ENCODE results near the gene KRTAP12-3. TPM values are rescaled to one million over a fixed set of nuclear protein-coding genes. Genes with fewer than 3 reads are reported as not detected.

KRTAP12-3 gene
- total RNA-seq, 1 experiment from 2014 or later = not detected

GRCh38 chr21:44681152-44681551, 23.4 kb downstream of the KRTAP12-3 start:
- TF ChIP-seq NFYB (CRISPR knock-in tag; conservative IDR thresholded peaks at IDR 0.05; ENCODE audit: low read depth) (no peak), MAX (CRISPR knock-in tag; IDR thresholded peaks at IDR 0.05) (no peak), ZNF121 (CRISPR knock-in tag; IDR thresholded peaks at IDR 0.05) (no peak), GRHL2 (CRISPR knock-in tag; IDR thresholded peaks at IDR 0.05; ENCODE audit: insufficient replicate concordance, severe bottlenecking) (no peak), USF2 (CRISPR knock-in tag; IDR thresholded peaks at IDR 0.05) (no peak), TEAD4 (CRISPR knock-in tag; IDR thresholded peaks at IDR 0.05) (no peak), PRRX2 (CRISPR knock-in tag; IDR thresholded peaks at IDR 0.05) (no peak), ZNF263 (CRISPR knock-in tag; IDR thresholded peaks at IDR 0.05; ENCODE audit: low read depth) (no peak), SMAD4 (CRISPR knock-in tag; IDR thresholded peaks at IDR 0.05) (no peak), ZNF671 (CRISPR knock-in tag; IDR thresholded peaks at IDR 0.05) (no peak), ZNF396 (CRISPR knock-in tag; IDR thresholded peaks at IDR 0.05; ENCODE audit: borderline replicate concordance) (no peak), ZNF138 (CRISPR knock-in tag; conservative IDR thresholded peaks at IDR 0.05) (no peak), EMX1 (CRISPR knock-in tag; IDR thresholded peaks at IDR 0.05) (no peak), JUN (CRISPR knock-in tag; IDR thresholded peaks at IDR 0.05) (no peak), CREB1 (CRISPR knock-in tag; IDR thresholded peaks at IDR 0.05) (no peak), TP53 (CRISPR knock-in tag; IDR thresholded peaks at IDR 0.05) (no peak)
- ChIA-PET POLR2A (no interaction called here), CTCF (no interaction called here)
- H3K4me3 Mint-ChIP-seq = no peak overlapping the region
- ATAC-seq (no peak), DNase-seq (ENCODE audit: low spot score) (no peak)
- no peaks in the 10 kb centered on the region for H3K36me3 Mint-ChIP-seq
- H3K9me3 Mint-ChIP-seq = no peaks in the 10 kb centered on the region
- H3K27me3 Mint-ChIP-seq (ENCODE audit: low read depth) = peaks cover 5% of the 10 kb centered on the region; the same call in 1 of the 2 replicates
- H3K4me1 Mint-ChIP-seq = peaks cover 3% of the 10 kb centered on the region
- no peak overlapping the region for H3K27ac Mint-ChIP-seq

- ChIA-PET CTCF (no interaction called here), POLR2A (no interaction called here)
- no peak for ATAC-seq
- DNase-seq (ENCODE audit: low spot score) = no peak
- Mint-ChIP-seq H3K9me3 (no peaks in the 10 kb centered on the region), H3K27ac (no peak within 1 kb of the TSS), H3K27me3 (ENCODE audit: low read depth) (peaks cover 6% of the 10 kb centered on the region; the same call in 1 of the 2 replicates), H3K4me1 (peaks cover 9% of the 10 kb centered on the region), H3K36me3 (no peaks in the 10 kb centered on the region), H3K4me3 (no peak within 1 kb of the TSS)
- no peak for TF ChIP-seq ATF1 (CRISPR knock-in tag; IDR thresholded peaks at IDR 0.05)
- no peak for TF ChIP-seq ZNF425 (CRISPR knock-in tag; conservative IDR thresholded peaks at IDR 0.05)
- TF ChIP-seq RELA (CRISPR knock-in tag; IDR thresholded peaks at IDR 0.05; ENCODE audit: borderline replicate concordance) = no peak
- TF ChIP-seq PRDM15 (CRISPR knock-in tag; IDR thresholded peaks at IDR 0.05) = no peak
- no peak for TF ChIP-seq USF1 (CRISPR knock-in tag; IDR thresholded peaks at IDR 0.05)
- TF ChIP-seq CBFB (CRISPR knock-in tag; IDR thresholded peaks at IDR 0.05; ENCODE audit: low read depth) = no peak
- TF ChIP-seq ETV6 (CRISPR knock-in tag; IDR thresholded peaks at IDR 0.05) = no peak
- TF ChIP-seq SMAD4 (CRISPR knock-in tag; IDR thresholded peaks at IDR 0.05) = no peak
- TF ChIP-seq E2F5 (CRISPR knock-in tag; IDR thresholded peaks at IDR 0.05) = no peak
- no peak for TF ChIP-seq ZSCAN18 (CRISPR knock-in tag; IDR thresholded peaks at IDR 0.05)
- no peak for TF ChIP-seq ZNF138 (CRISPR knock-in tag; conservative IDR thresholded peaks at IDR 0.05)
- TF ChIP-seq TCF7 (CRISPR knock-in tag; IDR thresholded peaks at IDR 0.05; ENCODE audit: low read depth) = no peak
- no peak for TF ChIP-seq SP1 (CRISPR knock-in tag; conservative IDR thresholded peaks at IDR 0.05)
- TF ChIP-seq NFATC4 (CRISPR knock-in tag; IDR thresholded peaks at IDR 0.05) = no peak
Observed at GRCh38 chr21:44681861-44682579, 24.3 kb downstream of the KRTAP12-3 start, which contains the start of gene KRTAP12-1. KRTAP12-1 (minus strand) TSS chr21:44682163; CDS start chr21:44682123, 40 bp downstream.

All from WTC11 (cell line).